Measurements from ENCODE around the gene PSMB1. TPM values are rescaled to one million over a fixed set of nuclear protein-coding genes. Genes with fewer than 3 reads are reported as not detected.
A peak's percentile ranks its signal among the peaks of the same experiment; 100 is the strongest.

PSMB1 gene
- total and polyA plus RNA-seq, 9 of the 15 experiments (the other 6 are each of a cell fraction or from before 2014, with no cell fraction given), result 447 to 2,953 (median 884) TPM

GRCh38 chr6:170552765-170553533, at the start of gene PSMB1 (continued):
- TF ChIP-seq KHSRP (IDR thresholded peaks at IDR 0.05), result no peak
- TF ChIP-seq SIN3A (IDR thresholded peaks at IDR 0.05; ENCODE audit: borderline replicate concordance in 2 of 2, control insufficient read depth in 1 of 2, low read depth in 2 of 2, low read length in 2 of 2), result peak in 1 of 2 experiments; percentile 55; a peak in 1 of 4 replicates
- no peak for TF ChIP-seq CREBBP (IDR thresholded peaks at IDR 0.05; ENCODE audit: low read depth, low read length)
- TF ChIP-seq ELF2 (CRISPR knock-in tag; IDR thresholded peaks at IDR 0.05), result peak; percentile 69
- no peak for TF ChIP-seq GATA2 (CRISPR knock-in tag; IDR thresholded peaks at IDR 0.05)
- no peak for TF ChIP-seq ZC3H8 (IDR thresholded peaks at IDR 0.05)
- TF ChIP-seq ELK3 (CRISPR knock-in tag; IDR thresholded peaks at IDR 0.05), result no peak
- no peak for TF ChIP-seq ZNF175 (CRISPR knock-in tag; IDR thresholded peaks at IDR 0.05; ENCODE audit: low read depth)
- peak; percentile 92 for TF ChIP-seq ETV1 (tag; conservative IDR thresholded peaks at IDR 0.05; ENCODE audit: low read depth)
- no peak for TF ChIP-seq NR2C2 (CRISPR knock-in tag; IDR thresholded peaks at IDR 0.05)
- no peak for TF ChIP-seq NR2C2 (tag; IDR thresholded peaks at IDR 0.05)
- TF ChIP-seq RBM34 (IDR thresholded peaks at IDR 0.05; ENCODE audit: borderline replicate concordance, insufficient read depth, low read length), result no peak
- TF ChIP-seq MXD1 (CRISPR knock-in tag; IDR thresholded peaks at IDR 0.05; ENCODE audit: borderline replicate concordance, poor library complexity, severe bottlenecking), result no peak
- TF ChIP-seq L3MBTL2 (IDR thresholded peaks at IDR 0.05), result peak; percentile 13; the same call in 1 of the 2 replicates
- peak; percentile 98 for TF ChIP-seq RBBP5 (IDR thresholded peaks at IDR 0.05; ENCODE audit: borderline replicate concordance, insufficient read depth, low read length, poor library complexity, severe bottlenecking)
- no peak for TF ChIP-seq ASH1L (IDR thresholded peaks at IDR 0.05; ENCODE audit: borderline replicate concordance, low read depth, partially characterized antibody)
- TF ChIP-seq ZNF124 (CRISPR knock-in tag; IDR thresholded peaks at IDR 0.05), result no peak
- TF ChIP-seq SMARCB1 (IDR thresholded peaks at IDR 0.05; ENCODE audit: insufficient read length, low read depth), result no peak
- TF ChIP-seq FOXP1 (CRISPR knock-in tag; IDR thresholded peaks at IDR 0.05), result peak; percentile 92
- peak; percentile 52; the same call in 1 of the 2 replicates for TF ChIP-seq MEF2D (tag; conservative IDR thresholded peaks at IDR 0.05; ENCODE audit: low read depth)
- TF ChIP-seq XRCC5 (IDR thresholded peaks at IDR 0.05; ENCODE audit: low read depth, low read length), result no peak; the same call in 1 of the 2 replicates
- TF ChIP-seq RBM25 (IDR thresholded peaks at IDR 0.05; ENCODE audit: low read depth, low read length, severe bottlenecking), result no peak
- no peak; the same call in 1 of the 2 replicates for TF ChIP-seq MXI1 (IDR thresholded peaks at IDR 0.05; ENCODE audit: low read depth, low read length)
- no peak for TF ChIP-seq ZNF444 (CRISPR knock-in tag; IDR thresholded peaks at IDR 0.05)

All from K562 (cell line).